Lower lobe of right lung (tissue), 2 donors: Measurements from ENCODE around the gene REXO4. TPM values are rescaled to one million over a fixed set of nuclear protein-coding genes. Genes with fewer than 3 reads are reported as not detected.

Experiments used
- ATAC-seq, 2 donors: fragments of 200-7000 bp; cut with Tn5 transposase; one replicate each; pipeline ENCODE4 v1.9.1; 2020 to 2022; ENCODE audit warnings: mild to moderate bottlenecking in 2 of 2, moderate library complexity in 2 of 2
- DNase-seq: peaks from one replicate; pipeline ENCODE4 v3.0.0-alpha.2; 2020
- H3K27ac ChIP-seq: fragments of 200-600 bp; one replicate; pipeline ENCODE4 v1.8.0; 2022
- H3K27me3 ChIP-seq: fragments of 200-600 bp; one replicate; pipeline ENCODE4 v1.8.0; 2022; ENCODE audit warnings: low read depth
- H3K36me3 ChIP-seq: fragments of 200-600 bp; one replicate; pipeline ENCODE4 v1.8.0; 2022; ENCODE audit warnings: mild to moderate bottlenecking
- H3K4me1 ChIP-seq: fragments of 200-600 bp; one replicate; pipeline ENCODE4 v1.8.0; 2022
- H3K4me3 ChIP-seq: fragments of 200-600 bp; one replicate; pipeline ENCODE4 v1.8.0; 2022; ENCODE audit warnings: mild to moderate bottlenecking
- H3K9me3 ChIP-seq: fragments of 200-600 bp; one replicate; pipeline ENCODE4 v1.8.0; 2022
- intact Hi-C: fragments of 100-400 bp; cut with DNase I; formaldehyde crosslinking; loops from one replicate; pipeline ENCODE4 v1.11.0; 2022
- total RNA-seq: library from RNA; stranded (reverse); fragmentation: NEBNext Ultra II Directional; extraction: Animal tissue kit (Norgen Biotek cat#: 25700); gene quantifications from one replicate; pipeline ENCODE4 v1.2.1, GENCODE V29; 2021
- TF ChIP-seq, protein P1 (sequence below): fragments of 200-600 bp; IDR thresholded peaks from one replicate; pipeline ENCODE4 v1.8.0; 2022; ENCODE audit warnings: antibody characterized with exemption, mild to moderate bottlenecking
- donor health status: DM: no; HTN: yes; CAD: no; lungs with severe emphysema.

The REXO4 gene
- total RNA-seq, 1 donor from 2014 or later = 20.9 TPM

- intact Hi-C loops = no loop called here
- Histone ChIP-seq H3K27me3 (peaks cover 22% of the 10 kb centered on the region), H3K27ac (no peak overlapping the region), H3K9me3 (no peaks in the 10 kb centered on the region), H3K36me3 (no peaks in the 10 kb centered on the region), H3K4me1 (no peaks in the 10 kb centered on the region), H3K4me3 (no peak overlapping the region)
- TF ChIP-seq, protein P1, sequence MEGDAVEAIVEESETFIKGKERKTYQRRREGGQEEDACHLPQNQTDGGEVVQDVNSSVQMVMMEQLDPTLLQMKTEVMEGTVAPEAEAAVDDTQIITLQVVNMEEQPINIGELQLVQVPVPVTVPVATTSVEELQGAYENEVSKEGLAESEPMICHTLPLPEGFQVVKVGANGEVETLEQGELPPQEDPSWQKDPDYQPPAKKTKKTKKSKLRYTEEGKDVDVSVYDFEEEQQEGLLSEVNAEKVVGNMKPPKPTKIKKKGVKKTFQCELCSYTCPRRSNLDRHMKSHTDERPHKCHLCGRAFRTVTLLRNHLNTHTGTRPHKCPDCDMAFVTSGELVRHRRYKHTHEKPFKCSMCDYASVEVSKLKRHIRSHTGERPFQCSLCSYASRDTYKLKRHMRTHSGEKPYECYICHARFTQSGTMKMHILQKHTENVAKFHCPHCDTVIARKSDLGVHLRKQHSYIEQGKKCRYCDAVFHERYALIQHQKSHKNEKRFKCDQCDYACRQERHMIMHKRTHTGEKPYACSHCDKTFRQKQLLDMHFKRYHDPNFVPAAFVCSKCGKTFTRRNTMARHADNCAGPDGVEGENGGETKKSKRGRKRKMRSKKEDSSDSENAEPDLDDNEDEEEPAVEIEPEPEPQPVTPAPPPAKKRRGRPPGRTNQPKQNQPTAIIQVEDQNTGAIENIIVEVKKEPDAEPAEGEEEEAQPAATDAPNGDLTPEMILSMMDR = no peak
- no peak for ATAC-seq
- DNase-seq = no peak
These were observed 7.3 kb upstream of the REXO4 start for GRCh38 chr9:133425049-133425632.

GRCh38 chr9:133424187-133424586 lies 6.4 kb upstream of the REXO4 start:
- DNase-seq (no peak), ATAC-seq (no peak)
- TF ChIP-seq, protein P1 = no peak
- Histone ChIP-seq H3K36me3 (no peaks in the 10 kb centered on the region), H3K4me1 (no peaks in the 10 kb centered on the region), H3K27me3 (peaks cover 22% of the 10 kb centered on the region), H3K9me3 (no peaks in the 10 kb centered on the region), H3K27ac (no peak overlapping the region), H3K4me3 (no peak overlapping the region)
- intact Hi-C loops = no loop called here

GRCh38 chr9:133423216-133423615 lies 5.4 kb upstream of the REXO4 start:
- Histone ChIP-seq H3K9me3 (no peaks in the 10 kb centered on the region), H3K4me1 (peaks cover 5% of the 10 kb centered on the region), H3K4me3 (no peak overlapping the region), H3K27me3 (peaks cover 17% of the 10 kb centered on the region), H3K36me3 (no peaks in the 10 kb centered on the region), H3K27ac (no peak overlapping the region)
- intact Hi-C loops = no loop called here
- DNase-seq (no peak), ATAC-seq (no peak)
- TF ChIP-seq, protein P1 = no peak

GRCh38 chr9:133421615-133422542 lies 4.1 kb upstream of the REXO4 start, which contains the start of gene ADAMTS13:
Gene ADAMTS13 (plus strand): TSS chr9:133422367. CDS start chr9:133422444, 77 bp downstream.
- DNase-seq (no peak), ATAC-seq (no peak)
- Histone ChIP-seq H3K9me3 (no peaks in the 10 kb centered on the region), H3K36me3 (no peaks in the 10 kb centered on the region), H3K27ac (no peak within 1 kb of the TSS), H3K4me3 (no peak within 1 kb of the TSS), H3K27me3 (peaks cover 4% of the 10 kb centered on the region), H3K4me1 (peaks cover 9% of the 10 kb centered on the region)
- intact Hi-C loops = no loop called here
- TF ChIP-seq, protein P1 = no peak

DNA sequence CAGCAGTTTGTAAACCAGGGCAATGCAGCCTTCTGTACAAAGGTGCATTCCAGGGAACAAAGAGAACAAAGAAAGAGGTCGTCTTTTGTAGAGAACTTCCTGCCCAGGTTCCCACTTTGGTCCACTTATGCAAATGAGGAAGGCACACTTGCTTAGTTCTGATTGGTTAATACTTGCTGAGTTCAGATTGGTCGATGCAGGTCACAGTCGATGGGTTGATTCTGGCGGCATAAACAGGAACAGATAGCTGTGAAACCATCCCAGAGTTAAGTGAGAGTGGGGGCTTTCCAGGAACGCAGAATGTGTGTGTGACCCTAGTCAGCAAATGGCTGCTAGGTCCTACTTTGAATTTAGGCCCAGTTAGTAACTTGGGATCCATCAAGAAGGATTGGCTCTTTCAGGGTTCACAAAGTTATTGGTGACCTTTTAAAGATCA lies 2.6 kb upstream of the REXO4 start:
- H3K27ac ChIP-seq = no peak overlapping the region
- H3K9me3 ChIP-seq = no peaks in the 10 kb centered on the region
- ATAC-seq (no peak), DNase-seq (no peak)
- intact Hi-C loops = no loop called here
- H3K27me3 ChIP-seq = peaks cover 3% of the 10 kb centered on the region
- no peak overlapping the region for H3K4me3 ChIP-seq
- peaks cover 8% of the 10 kb centered on the region for H3K36me3 ChIP-seq
- peaks cover 24% of the 10 kb centered on the region for H3K4me1 ChIP-seq
- TF ChIP-seq, protein P1 = no peak
